NCI-H2196 (cell line): ENCODE measurements around the gene POLR3A.
"Not testable (repeated sequence)": the region's sequence is repeated elsewhere in the genome, so short reads cannot be mapped to it uniquely, and the experiment has no call there.

Experiments used
- DNase-seq: peaks from one replicate; lab custom pipeline; 2025; ENCODE audit not compliant: unreplicated experiment; lab: John Stamatoyannopoulos, UW

POLR3A gene

DNA sequence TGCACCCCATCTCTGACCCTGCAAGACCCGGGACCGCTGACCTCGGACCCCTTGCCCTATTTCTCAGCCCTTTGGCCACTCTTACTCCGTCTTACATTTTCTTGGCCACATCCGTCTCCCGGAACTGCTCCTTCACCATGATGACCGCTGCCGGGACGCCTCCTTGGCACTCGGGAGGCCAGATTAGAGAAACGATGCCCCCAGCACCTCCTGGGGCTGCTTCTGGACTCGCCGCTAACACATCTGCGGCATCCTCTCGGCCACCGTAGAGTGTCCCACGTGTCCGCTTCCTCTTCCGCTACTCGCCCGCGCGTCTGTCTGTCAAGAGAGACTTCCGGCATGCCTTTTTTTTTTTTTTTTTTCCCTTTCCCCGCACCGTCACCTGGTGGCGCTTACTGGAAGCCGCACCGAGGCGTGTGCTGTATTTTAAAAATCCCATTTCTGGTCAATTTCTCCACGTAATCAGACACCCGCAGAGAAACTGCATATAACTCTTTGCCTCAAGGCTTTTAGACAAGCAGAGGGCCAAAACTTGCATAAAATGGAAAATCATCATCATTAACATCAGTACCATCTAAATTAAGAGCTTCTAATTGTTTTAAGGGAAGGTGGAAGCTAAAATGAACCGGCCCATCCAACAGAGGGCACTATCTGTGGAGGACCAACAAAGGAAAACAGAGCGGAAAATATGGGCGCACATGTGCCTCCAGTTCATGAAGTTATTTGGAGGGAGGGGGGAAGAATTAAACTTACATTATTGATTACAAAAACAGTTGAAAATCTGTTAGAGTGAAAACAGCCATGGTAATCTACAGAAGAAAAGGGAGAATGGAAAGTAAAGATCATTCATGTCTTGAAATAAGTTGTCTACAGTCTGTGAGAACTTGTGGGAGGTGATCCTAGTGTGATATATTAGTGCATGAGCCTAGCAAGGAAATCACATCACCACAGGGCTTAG lies at the start of gene POLR3A:
Gene POLR3A (minus strand): TSS at position 247 of the 958 bp plus-strand sequence. CDS start 108 bp downstream, at position 139.
- peak; percentile 71 for DNase-seq

DNA sequence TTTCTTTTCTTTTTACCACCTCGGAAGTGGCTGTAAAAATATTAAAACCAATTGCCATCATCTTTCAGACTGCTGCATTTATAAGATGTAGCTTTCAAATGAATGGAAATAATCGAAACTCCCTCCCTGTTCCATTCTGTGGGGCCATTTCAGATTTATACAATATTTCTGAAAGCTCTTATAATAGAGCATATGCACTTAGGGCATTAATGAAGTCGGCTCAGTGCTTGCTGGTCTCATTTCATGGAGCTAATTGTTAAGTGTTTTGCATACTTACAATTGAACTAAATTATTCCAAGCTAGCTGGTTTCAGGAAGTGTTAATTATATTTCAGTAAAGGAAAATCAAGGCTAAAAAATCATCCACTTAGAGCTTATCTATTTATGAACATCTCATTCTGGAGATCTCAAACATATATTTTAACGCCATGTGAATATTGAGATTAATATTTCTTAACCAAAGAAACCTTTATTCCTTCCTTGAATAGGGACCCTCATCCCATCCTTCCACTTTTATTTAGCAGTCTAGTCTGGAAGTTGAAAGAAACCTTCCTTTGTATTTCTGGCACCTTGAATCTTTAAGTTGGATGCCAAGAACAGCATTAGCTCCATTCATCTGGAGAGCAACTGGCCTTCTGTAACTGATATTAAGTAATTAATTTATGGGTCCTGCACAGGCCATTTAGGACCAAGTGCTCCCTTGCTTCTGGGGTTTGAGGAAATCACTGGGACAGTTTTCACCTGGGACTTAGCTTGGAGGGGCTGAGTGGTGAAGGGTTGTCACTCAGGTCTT lies 49.4 kb upstream of the POLR3A start:
- DNase-seq: no peak

DNA sequence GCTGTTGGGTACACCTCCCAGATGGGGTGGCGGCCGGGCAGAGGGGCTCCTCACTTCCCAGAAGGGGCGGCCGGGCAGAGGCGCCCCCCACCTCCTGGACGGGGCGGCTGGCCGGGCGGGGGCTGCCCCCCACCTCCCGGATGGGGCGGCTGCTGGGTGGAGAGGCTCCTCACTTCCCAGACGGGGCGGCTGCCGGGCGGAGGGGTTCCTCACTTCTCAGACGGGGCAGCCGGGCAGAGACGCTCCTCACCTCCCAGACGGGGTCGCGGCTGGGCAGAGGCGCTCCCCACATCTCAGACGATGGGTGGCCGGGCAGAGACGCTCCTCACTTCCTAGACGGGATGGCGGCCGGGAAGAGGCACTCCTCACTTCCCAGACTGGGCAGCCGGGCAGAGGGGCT lies 46.5 kb upstream of the POLR3A start:
- DNase-seq: not testable (repeated sequence)

DNA sequence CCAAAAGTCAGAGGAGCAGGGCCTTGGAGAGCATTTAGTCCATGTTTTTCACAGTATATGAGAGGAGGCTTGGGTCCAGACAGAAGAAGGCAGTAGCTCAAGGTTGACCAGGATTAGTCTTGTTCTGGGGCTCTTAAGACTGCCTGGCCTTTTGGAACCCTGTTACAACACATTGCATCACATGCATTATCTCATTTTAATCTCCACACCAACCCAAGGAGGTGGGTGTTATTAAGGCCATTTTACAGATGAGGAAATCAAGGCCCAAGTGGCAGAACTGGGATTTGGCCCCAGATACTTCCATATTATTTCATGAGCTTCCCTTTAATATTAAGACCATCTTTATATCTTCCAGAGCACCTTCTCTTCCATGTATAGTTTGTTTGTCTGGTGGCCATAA lies 43.2 kb upstream of the POLR3A start:
- DNase-seq: no peak

- DNase-seq: no peak
Observed at GRCh38 chr10:78071857-78072179, 42.5 kb upstream of the POLR3A start.

GRCh38 chr10:78071140-78071856 lies 42.0 kb upstream of the POLR3A start:
- no peak for DNase-seq

DNA sequence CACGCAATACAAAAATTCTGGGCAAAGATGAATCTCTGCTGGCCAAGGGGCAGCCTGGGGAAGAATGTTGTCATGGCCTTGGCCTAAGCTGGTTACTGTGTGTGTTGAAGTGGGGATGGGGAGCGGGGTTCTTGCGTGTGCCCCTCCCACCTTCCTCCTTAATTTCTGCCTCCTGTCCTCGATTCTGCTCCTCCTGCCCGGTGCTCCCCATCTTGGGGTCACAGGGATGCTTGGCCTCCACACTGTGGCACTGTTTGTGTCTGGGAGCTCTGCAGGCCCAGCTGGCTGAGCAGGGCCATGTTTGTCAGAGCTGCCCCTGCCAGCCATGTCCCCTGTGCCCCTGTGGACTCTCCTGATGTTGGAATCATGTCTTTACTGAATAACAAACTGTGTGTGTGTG lies 41.4 kb upstream of the POLR3A start:
- no peak for DNase-seq

DNA sequence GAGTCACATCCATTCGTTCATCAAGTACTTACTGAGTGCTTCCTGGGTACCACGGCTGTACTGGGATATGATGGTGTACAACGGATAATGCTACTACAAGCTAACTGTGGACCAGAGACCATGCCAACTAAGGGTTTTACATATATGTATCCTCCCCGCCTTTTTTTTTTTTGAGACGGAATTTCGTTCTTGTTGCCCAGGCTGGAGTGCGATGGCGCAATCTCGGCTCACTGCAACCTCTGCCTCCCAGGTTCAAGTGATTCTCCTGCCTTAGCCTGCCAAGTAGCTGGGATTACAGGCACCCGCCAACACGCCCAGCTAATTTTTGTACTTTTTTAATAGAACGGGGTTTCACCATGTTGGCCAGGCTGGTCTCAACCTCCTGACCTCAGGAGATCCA lies 40.7 kb upstream of the POLR3A start:
- not testable (repeated sequence) for DNase-seq

- DNase-seq: no peak
Observed at GRCh38 chr10:78069151-78069550, 39.8 kb upstream of the POLR3A start.

- no peak for DNase-seq
Observed at GRCh38 chr10:78066728-78067430, 37.6 kb upstream of the POLR3A start.

DNA sequence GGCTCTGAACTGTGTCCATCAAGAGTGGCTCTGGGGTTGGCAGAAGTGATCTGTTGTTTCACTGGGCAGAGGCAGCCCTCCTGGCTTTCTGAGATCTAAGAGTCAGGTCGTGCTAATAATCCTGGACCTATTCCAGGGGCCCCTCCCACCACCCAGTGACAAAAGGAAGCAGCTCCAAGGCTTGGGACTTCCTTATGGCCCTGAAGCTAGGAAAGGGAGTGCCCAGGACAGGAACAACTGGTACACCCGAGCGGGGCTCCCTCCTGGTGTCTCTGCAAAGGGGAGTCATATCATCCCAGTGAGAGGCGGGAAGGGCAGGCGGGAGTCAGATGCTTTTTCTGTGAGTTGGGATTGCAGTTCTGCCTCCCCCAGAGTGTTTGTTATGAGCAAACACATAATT lies 36.7 kb upstream of the POLR3A start:
- DNase-seq: no peak

DNA sequence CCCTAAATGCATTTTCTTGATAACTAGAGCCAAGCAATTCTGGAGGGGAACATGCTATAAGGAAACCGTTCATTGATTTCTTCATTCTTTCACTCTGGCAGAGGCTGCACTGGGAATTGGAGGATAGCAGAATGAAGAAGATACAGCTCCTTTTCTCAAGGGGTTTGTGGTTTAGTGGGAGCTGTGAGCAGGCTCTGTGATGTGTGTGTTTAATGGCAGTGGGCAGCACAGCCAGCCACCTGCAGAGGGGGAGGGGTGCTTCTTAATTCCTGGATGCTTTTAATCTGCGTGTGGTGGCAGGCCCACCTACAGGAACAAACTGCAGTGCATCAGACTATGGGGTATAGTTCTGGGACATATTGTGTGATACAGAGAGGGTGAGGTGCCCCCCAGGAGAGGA lies 36.3 kb upstream of the POLR3A start:
- no peak for DNase-seq

DNA sequence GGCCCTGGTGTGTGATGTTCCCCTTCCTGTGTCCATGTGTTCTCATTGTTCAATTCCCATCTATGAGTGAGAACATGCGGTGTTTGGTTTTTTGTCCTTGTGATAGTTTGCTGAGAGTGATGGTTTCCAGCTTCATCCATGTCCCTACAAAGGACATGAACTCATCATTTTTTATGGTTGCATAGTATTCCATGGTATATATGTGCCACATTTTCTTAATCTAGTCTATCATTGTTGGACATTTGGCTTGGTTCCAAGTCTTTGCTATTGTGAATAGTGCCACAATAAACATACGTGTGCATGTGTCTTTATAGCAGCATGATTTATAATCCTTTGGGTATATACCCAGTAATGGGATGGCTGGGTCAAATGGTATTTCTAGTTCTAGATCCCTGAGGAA lies 35.6 kb upstream of the POLR3A start:
- not testable (repeated sequence) for DNase-seq

- DNase-seq: no peak
Observed at GRCh38 chr10:78063236-78063635, 33.9 kb upstream of the POLR3A start.

DNA sequence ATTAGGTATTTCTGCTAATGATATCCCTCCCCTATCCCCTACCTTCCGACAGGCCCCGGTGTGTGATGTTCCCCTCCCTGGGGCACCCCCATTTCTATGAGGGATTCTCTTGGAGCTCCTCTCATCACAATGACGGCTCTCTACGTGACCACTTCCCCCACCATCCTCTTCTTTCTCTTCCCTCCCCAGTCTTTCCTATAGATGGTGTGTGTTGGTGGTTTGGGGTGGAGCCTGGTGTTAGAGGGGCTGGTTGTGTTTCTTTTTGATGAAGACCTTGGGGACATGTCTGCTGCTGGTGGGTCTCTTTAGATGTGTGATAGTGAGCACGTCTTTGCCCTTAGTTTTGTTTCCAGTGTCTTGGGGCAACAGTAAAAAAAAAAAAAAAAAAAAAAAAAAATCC lies 33.0 kb upstream of the POLR3A start:
- DNase-seq: no peak

- no peak for DNase-seq
Observed at GRCh38 chr10:78059906-78060702, 30.8 kb upstream of the POLR3A start.

DNA sequence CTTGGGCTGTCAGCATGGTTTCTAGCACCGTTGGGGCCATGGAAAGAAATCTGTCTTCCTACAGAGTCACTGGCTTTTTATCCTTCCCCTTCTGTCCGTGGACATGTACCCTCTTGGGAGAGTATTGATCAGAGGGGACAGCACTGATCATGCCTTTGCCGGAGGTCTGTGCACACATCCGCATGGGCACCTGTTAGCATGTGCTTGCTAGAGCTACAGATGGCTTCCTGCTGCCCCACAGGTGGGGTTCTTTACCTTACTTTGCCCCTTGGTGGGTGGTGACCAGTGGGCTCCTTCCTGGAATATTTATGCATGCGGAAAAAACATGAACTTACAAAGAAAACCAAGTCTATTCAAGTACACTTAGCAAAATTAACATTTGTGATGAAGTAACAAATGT lies 29.2 kb upstream of the POLR3A start:
- DNase-seq: no peak

DNA sequence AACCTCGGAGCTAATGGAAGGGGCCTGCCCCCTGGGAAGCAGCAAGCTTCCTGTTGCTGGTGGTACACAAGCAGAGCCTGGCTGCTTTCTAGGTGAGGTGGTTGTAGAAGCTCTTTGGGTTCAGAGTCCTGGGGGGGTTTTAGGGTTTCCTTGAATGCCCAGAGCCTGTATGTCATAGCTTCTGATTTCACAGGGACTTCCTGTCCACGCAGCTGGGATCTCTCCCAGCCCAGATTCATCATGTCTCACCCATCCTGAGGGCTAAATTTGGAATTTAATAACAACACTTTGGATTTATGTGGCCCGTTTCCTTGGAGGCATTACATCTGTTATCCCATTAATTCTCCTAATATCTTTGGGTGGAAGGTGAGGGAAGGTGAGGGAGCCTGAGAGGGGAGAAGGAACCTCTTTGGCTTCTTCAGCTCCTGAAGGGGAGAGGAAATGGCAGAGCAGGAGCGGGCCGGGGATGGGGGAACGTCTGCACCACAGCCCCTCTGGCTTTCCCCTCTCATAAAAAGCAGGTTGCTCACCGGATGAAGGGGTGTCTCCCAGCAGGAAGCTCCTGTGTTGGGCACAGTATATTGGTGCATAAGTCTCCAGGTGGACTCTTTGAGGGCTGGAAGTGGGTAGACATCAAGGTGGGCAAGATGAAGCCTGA lies 24.0 kb upstream of the POLR3A start:
- DNase-seq: no peak

DNA sequence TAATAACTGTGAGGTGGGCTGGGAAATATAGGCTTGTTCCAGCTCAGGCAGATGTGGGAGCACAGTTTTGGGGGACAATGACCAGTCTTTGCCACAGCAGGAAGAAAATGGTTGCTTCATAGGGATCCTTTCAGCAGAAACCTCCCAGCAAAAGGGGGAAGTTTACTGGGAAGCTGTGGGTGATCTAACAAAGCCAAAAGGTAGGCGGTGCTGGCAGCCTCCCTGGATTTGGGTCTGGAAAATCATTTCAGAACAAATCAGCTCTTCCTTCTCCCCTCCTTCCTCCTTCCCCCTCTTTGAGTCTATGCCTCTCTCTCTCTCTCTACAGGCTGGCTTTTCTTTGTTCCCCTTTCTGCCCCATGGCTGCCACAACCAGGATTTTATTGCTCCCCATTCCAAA lies 20.5 kb upstream of the POLR3A start:
- DNase-seq: no peak
